AG10803 (cell line): ENCODE measurements around the gene ZNF397.

Experiments used
- DNase-seq: peaks from one replicate; pipeline ENCODE4 v3.0.0; 2010; ENCODE audit warnings: low read depth
- H3K4me3 ChIP-seq: 2 replicates; pipeline ENCODE4 v1.5.1; 2011; ENCODE audit warnings: mild to moderate bottlenecking, low read length, control low read depth
- TF ChIP-seq, protein P1 (sequence below): conservative IDR thresholded peaks from 2 replicates; pipeline ENCODE4 v1.5.1; 2011; ENCODE audit warnings: mild to moderate bottlenecking, low read length, control low read depth, inconsistent platforms

ZNF397 gene

DNA sequence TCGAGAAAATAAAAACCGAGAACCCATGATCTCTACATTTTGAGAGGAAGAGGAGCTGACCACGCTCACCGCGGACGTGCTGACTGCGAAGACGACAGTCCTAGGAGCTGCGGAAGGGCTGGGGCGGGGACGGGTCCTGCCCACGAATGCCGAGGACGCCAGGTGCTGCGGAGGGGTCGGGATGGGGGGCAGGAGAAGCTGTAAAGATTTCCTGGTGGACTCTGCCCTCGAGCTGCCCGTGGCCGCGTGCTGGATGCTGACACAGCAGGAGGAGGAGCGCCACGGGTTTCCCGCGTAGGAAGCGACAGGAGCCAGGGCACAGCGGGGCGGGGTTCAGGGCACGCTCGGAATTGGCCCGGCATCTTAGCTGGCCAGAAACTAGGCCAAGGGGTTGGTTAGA, 27.0 kb downstream of the ZNF397 start:
- TF ChIP-seq, protein P1, sequence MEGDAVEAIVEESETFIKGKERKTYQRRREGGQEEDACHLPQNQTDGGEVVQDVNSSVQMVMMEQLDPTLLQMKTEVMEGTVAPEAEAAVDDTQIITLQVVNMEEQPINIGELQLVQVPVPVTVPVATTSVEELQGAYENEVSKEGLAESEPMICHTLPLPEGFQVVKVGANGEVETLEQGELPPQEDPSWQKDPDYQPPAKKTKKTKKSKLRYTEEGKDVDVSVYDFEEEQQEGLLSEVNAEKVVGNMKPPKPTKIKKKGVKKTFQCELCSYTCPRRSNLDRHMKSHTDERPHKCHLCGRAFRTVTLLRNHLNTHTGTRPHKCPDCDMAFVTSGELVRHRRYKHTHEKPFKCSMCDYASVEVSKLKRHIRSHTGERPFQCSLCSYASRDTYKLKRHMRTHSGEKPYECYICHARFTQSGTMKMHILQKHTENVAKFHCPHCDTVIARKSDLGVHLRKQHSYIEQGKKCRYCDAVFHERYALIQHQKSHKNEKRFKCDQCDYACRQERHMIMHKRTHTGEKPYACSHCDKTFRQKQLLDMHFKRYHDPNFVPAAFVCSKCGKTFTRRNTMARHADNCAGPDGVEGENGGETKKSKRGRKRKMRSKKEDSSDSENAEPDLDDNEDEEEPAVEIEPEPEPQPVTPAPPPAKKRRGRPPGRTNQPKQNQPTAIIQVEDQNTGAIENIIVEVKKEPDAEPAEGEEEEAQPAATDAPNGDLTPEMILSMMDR, result no peak
- peak overlapping the region; percentile 41; the same call in 1 of the 2 replicates for H3K4me3 ChIP-seq
- no peak for DNase-seq

DNA sequence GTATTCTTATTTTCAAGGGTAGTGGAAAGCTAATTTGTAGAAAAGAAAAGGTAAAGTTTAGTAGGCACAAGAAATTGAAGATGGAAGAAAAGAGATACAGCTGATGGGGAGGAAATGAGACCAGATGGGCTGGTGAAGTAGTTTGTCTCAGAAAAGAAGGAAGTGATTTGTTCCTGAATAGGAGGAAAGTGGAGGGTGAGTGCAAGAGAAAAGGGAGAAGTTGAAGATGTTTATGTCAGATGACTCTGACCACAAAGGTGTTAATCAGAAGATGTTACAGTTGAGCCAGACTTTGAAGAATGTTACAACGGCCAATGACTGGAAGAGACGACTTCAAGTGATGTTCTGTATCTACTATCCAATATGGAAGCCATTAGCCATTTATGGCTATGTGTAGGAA, 28.0 kb downstream of the ZNF397 start:
- no peak overlapping the region for H3K4me3 ChIP-seq
- no peak for DNase-seq
- TF ChIP-seq, protein P1, result no peak

DNA sequence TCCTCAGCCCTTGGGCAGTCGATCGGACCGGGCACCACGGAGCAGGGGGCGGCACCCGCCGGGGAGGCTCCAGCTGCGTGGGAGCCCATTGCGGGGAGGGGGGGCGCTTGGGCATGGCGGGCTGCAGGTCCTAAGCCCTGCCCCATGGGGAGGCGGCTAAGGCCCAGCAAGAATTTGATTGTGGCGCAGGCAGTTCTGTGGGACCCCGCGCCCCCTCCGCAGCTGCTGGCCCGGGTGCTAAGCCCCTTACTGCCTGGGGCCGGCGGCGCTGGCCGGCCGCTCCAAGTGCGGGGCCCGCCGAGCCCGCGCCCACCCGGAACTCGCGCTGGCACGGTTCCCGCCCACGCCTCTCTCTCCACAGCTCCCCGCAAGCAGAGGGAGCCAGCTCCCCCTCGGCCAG, 30.8 kb downstream of the ZNF397 start:
- TF ChIP-seq, protein P1, result no peak
- H3K4me3 ChIP-seq, result no peak overlapping the region
- no peak for DNase-seq

DNA sequence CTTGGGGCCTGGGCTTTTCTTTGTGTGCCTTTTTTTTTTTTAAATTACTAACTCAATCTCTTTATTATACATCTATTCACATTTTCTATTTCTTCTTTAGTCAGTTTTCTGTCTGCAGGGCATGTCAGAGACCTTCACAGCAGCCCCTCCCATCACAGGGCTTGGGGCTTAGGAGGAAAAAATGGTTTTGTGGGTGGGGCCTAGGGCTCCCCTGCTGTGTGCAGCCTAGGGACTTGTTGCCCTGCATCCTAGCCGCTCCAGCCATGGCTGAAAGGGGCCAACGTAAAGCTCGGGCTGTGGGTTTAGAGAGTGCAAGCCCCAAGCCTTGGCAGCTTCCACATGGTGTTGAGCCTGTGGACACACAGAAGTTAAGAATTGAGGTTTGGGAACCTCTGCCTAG, 35.4 kb downstream of the ZNF397 start:
- no peak overlapping the region for H3K4me3 ChIP-seq
- no peak for DNase-seq
- TF ChIP-seq, protein P1, result no peak

DNA sequence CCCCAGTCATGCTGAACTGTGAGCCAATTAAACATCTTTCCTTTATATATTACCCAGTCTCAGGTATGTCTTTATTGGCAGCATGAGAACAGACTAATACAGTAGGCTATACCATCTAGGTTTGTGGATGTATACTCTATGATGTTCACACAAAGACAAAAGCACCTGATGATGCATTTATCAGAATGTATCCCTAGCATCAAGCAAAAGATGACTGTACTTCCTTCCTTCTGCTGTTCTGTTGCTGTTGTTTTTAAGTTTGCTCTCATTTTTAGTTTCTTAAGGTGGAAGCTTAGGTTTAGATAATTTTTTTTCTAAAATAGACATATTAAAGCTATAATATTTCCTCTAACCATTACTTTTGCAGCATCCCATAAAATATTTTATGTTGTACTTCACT, 36.8 kb downstream of the ZNF397 start:
- no peak overlapping the region for H3K4me3 ChIP-seq
- no peak for DNase-seq
- TF ChIP-seq, protein P1, result no peak

DNA sequence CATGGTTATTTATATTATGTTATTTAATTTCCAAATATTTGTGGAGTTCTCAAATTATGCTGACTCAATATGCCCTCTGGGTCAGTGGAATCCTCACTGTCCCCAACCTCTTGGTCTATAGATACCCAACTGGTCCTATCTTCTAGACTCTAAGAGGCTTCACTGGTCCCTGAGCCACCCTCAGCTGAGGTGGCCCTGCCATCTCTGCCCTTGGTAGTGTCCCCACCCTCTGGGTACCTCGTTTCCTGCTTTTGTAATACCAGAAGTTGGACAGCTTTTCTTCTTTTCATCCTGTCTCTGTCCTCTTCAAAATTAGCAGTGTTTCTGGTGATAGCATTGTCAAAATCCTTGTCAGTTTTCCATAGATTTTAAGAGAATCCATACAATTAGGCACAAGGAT, 37.3 kb downstream of the ZNF397 start:
- DNase-seq, result no peak
- no peak overlapping the region for H3K4me3 ChIP-seq
- TF ChIP-seq, protein P1, result no peak

DNA sequence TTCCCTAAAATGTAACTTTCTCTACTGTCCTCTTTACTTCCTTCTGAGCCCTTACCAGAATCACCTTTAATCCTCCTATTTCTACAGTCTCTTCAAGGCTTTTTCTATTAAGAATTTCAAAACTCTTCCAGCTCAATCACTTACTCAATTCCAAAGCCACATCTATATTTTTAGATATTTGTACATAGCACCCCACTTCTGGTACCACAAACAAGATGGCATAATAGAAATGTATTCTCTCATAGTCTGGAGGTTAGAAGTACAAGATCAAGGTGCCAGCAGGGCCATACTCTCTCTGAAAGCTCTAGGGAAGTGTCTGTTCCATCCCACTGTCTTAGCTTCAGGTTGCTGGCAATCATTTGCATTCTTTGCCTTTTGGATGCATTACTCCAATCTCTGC, 38.1 kb downstream of the ZNF397 start:
- TF ChIP-seq, protein P1, result no peak
- H3K4me3 ChIP-seq, result no peak overlapping the region
- DNase-seq, result no peak
